HEK293 (cell line): ENCODE data around the gene CREBBP.

ENCODE experiments used
- CTCF ChIA-PET: fragments of 350-600 bp; formaldehyde crosslinking; extraction: SDS; loops from one replicate; lab custom pipeline; 2021; ENCODE audit warnings: antibody characterized with exemption; lab: Yijun Ruan, JAX
- POLR2A ChIA-PET: fragments of 300-600 bp; formaldehyde crosslinking; extraction: SDS; loops from one replicate; lab custom pipeline; 2020; ENCODE audit warnings: antibody characterized with exemption, inconsistent platforms; lab: Yijun Ruan, JAX
- H3K27ac ChIP-seq: fragments of 200-500 bp; sonication (Bioruptor generic); 2 replicates; pipeline ENCODE4 v1.5.1; 2014; ENCODE audit warnings: low read depth, low read length, control low read depth, inconsistent platforms; ENCODE audit errors: extremely low read depth
- H3K36me3 ChIP-seq, 2 experiments: fragments of 200-500 bp in 1 of 2; sonication (Bioruptor generic) in 1 of 2; 1 replicate in 1 of 2; 2 replicates in 1 of 2; pipeline ENCODE4 v1.5.1; 2014 to 2017; ENCODE audit warnings: inconsistent platforms in 2 of 2, low read length in 2 of 2; ENCODE audit not compliant: control insufficient read depth in 2 of 2, insufficient read depth in 1 of 2
- H3K4me1 ChIP-seq: fragments of 200-500 bp; sonication (Bioruptor generic); 2 replicates; pipeline ENCODE4 v1.5.1; 2014; ENCODE audit warnings: mild to moderate bottlenecking, low read length, inconsistent platforms; ENCODE audit not compliant: control insufficient read depth, insufficient read depth
- H3K4me3 ChIP-seq: 2 replicates; pipeline ENCODE4 v1.5.1; 2011; ENCODE audit warnings: low read depth, mild to moderate bottlenecking, control low read depth, low read length, moderate library complexity
- H3K9me3 ChIP-seq: fragments of 200-500 bp; sonication (Bioruptor generic); 2 replicates; pipeline ENCODE4 v1.5.1; 2014; ENCODE audit warnings: low read depth, low read length, inconsistent platforms; ENCODE audit not compliant: control insufficient read depth, insufficient read depth
- BCL6B ChIP-seq: fragments of 450-650 bp; formaldehyde crosslinking; IDR thresholded peaks from 2 replicates; pipeline ENCODE4 v1.5.1; 2017; ENCODE audit warnings: missing biosample characterization, missing genetic modification characterization
- IKZF3 ChIP-seq: fragments of 450-650 bp; IDR thresholded peaks from 2 replicates; pipeline ENCODE4 v1.5.0; 2018; ENCODE audit warnings: missing biosample characterization, mild to moderate bottlenecking, missing genetic modification characterization, moderate library complexity
- MZF1 ChIP-seq: fragments of 450-650 bp; formaldehyde crosslinking; IDR thresholded peaks from 2 replicates; pipeline ENCODE4 v1.5.1; 2017; ENCODE audit warnings: missing biosample characterization, missing genetic modification characterization, borderline replicate concordance
- PRDM10 ChIP-seq: fragments of 450-650 bp; formaldehyde crosslinking; IDR thresholded peaks from 2 replicates; pipeline ENCODE4 v1.5.1; 2016; ENCODE audit warnings: missing biosample characterization, missing genetic modification characterization
- REPIN1 ChIP-seq: fragments of 450-650 bp; formaldehyde crosslinking; IDR thresholded peaks from 2 replicates; pipeline ENCODE4 v1.5.1; 2017; ENCODE audit warnings: missing biosample characterization, missing genetic modification characterization, low read depth
- SCRT1 ChIP-seq: fragments of 450-650 bp; formaldehyde crosslinking; IDR thresholded peaks from 2 replicates; pipeline ENCODE4 v1.5.1; 2016; ENCODE audit warnings: missing biosample characterization, missing genetic modification characterization, borderline replicate concordance
- SCRT2 ChIP-seq: fragments of 450-650 bp; formaldehyde crosslinking; IDR thresholded peaks from 2 replicates; pipeline ENCODE4 v1.5.1; 2016; ENCODE audit warnings: missing biosample characterization, missing genetic modification characterization
- ZFP37 ChIP-seq: fragments of 450-650 bp; formaldehyde crosslinking; IDR thresholded peaks from 2 replicates; pipeline ENCODE4 v1.5.1; 2016; ENCODE audit warnings: missing biosample characterization, missing genetic modification characterization
- ZNF138 ChIP-seq: fragments of 450-650 bp; formaldehyde crosslinking; IDR thresholded peaks from 2 replicates; pipeline ENCODE4 v1.5.1; 2016; ENCODE audit warnings: missing biosample characterization, missing genetic modification characterization, borderline replicate concordance
- ZNF146 ChIP-seq: fragments of 450-650 bp; formaldehyde crosslinking; IDR thresholded peaks from 2 replicates; pipeline ENCODE4 v1.5.1; 2016; ENCODE audit warnings: missing biosample characterization, missing genetic modification characterization
- ZNF19 ChIP-seq: fragments of 450-650 bp; formaldehyde crosslinking; IDR thresholded peaks from 2 replicates; pipeline ENCODE4; 2016; ENCODE audit warnings: missing biosample characterization, missing genetic modification characterization, low read depth
- ZNF274 ChIP-seq, 2 experiments: fragments of 200-500 bp in 1 of 2; fragments of 450-650 bp in 1 of 2; sonication (Bioruptor generic) in 1 of 2; formaldehyde crosslinking in 1 of 2; IDR thresholded peaks; 2 replicates each; pipeline versions ENCODE4 v1.5.1 to v1.6.1; 2014 to 2016; ENCODE audit warnings: borderline replicate concordance in 1 of 2, inconsistent platforms in 1 of 2, low read length in 1 of 2, missing biosample characterization in 1 of 2, missing genetic modification characterization in 1 of 2
- ZNF324 ChIP-seq: fragments of 450-650 bp; formaldehyde crosslinking; IDR thresholded peaks from 2 replicates; pipeline ENCODE4 v1.5.1; 2016; ENCODE audit warnings: missing biosample characterization, missing genetic modification characterization
- ZNF37A ChIP-seq: fragments of 450-650 bp; IDR thresholded peaks from 2 replicates; pipeline ENCODE4 v1.5.1; 2018; ENCODE audit warnings: missing biosample characterization, missing genetic modification characterization
- ZNF501 ChIP-seq: fragments of 450-650 bp; formaldehyde crosslinking; IDR thresholded peaks from 2 replicates; pipeline ENCODE4 v1.5.1; 2016; ENCODE audit warnings: missing biosample characterization, missing genetic modification characterization
- ZNF544 ChIP-seq: fragments of 450-650 bp; formaldehyde crosslinking; IDR thresholded peaks from 2 replicates; pipeline ENCODE4 v1.5.0; 2017; ENCODE audit warnings: missing biosample characterization, missing genetic modification characterization
- ZNF558 ChIP-seq: fragments of 450-650 bp; formaldehyde crosslinking; IDR thresholded peaks from 2 replicates; pipeline ENCODE4 v1.5.1; 2016; ENCODE audit warnings: missing biosample characterization, missing genetic modification characterization
- ZNF561 ChIP-seq: fragments of 450-650 bp; IDR thresholded peaks from 2 replicates; pipeline ENCODE4 v1.5.1; 2018; ENCODE audit warnings: missing biosample characterization, missing genetic modification characterization, borderline replicate concordance
- ZNF621 ChIP-seq: fragments of 450-650 bp; formaldehyde crosslinking; IDR thresholded peaks from 2 replicates; pipeline ENCODE4 v1.5.1; 2017; ENCODE audit warnings: missing biosample characterization, missing genetic modification characterization
- ZNF639 ChIP-seq: fragments of 450-650 bp; formaldehyde crosslinking; IDR thresholded peaks from 2 replicates; pipeline ENCODE4 v1.5.1; 2016; ENCODE audit warnings: missing biosample characterization, missing genetic modification characterization
- ZNF776 ChIP-seq: fragments of 450-650 bp; formaldehyde crosslinking; IDR thresholded peaks from 2 replicates; pipeline ENCODE4 v1.5.0; 2017; ENCODE audit warnings: missing biosample characterization, missing genetic modification characterization, borderline replicate concordance
- ZNF792 ChIP-seq: fragments of 450-650 bp; formaldehyde crosslinking; IDR thresholded peaks from 2 replicates; pipeline ENCODE4 v1.5.1; 2016; ENCODE audit warnings: missing biosample characterization, missing genetic modification characterization
- ZSCAN5A ChIP-seq: fragments of 450-650 bp; formaldehyde crosslinking; IDR thresholded peaks from 2 replicates; pipeline ENCODE4 v1.5.1; 2016; ENCODE audit warnings: missing biosample characterization, missing genetic modification characterization

The CREBBP gene

GRCh38 chr16:3907586-3907985 lies 27.1 kb upstream of the CREBBP start (continued):
- TF ChIP-seq PRDM10 (tag by site-specific recombination), result no peak

- no peak overlapping the region for H3K27ac ChIP-seq
- no peaks in the 10 kb centered on the region for H3K36me3 ChIP-seq
- ChIA-PET CTCF (interaction anchor here (0.5 to 1.4 kb wide), 3 partner anchors 33 to 406 kb away, joined by 3 read pairs; no protein-coding TSS in a partner anchor), POLR2A (no interaction called here)
- H3K9me3 ChIP-seq, result no peaks in the 10 kb centered on the region
- H3K4me1 ChIP-seq, result no peaks in the 10 kb centered on the region
- peak; percentile 85 for TF ChIP-seq ZNF146 (tag by site-specific recombination)
- no peak for TF ChIP-seq ZNF501 (tag by site-specific recombination)
- H3K4me3 ChIP-seq, result no peak overlapping the region
These were observed 25.9 kb upstream of the CREBBP start for GRCh38 chr16:3906363-3906762.

- CTCF ChIA-PET, result no interaction called here
- Histone ChIP-seq H3K27ac (no peak overlapping the region), H3K4me1 (no peaks in the 10 kb centered on the region), H3K9me3 (no peaks in the 10 kb centered on the region), H3K4me3 (no peak overlapping the region)
- TF ChIP-seq SCRT2, result peak; percentile 33; the same call in 1 of the 2 replicates
- peak; percentile 58; the same call in 1 of the 2 replicates for TF ChIP-seq SCRT1 (tag by site-specific recombination)
- no peak for TF ChIP-seq ZNF558 (tag by site-specific recombination)
- TF ChIP-seq, all 188 proteins: peak for 2
- POLR2A ChIA-PET, result interaction anchor here (0.7 kb wide), 1 partner anchor 11 kb away, joined by 3 read pairs; no protein-coding TSS in a partner anchor
- H3K36me3 ChIP-seq, result no peaks in the 10 kb centered on the region
These were observed 24.4 kb upstream of the CREBBP start for GRCh38 chr16:3904875-3905274.

- no peaks in the 10 kb centered on the region for H3K9me3 ChIP-seq
- no peak overlapping the region for H3K27ac ChIP-seq
- no peaks in the 10 kb centered on the region for H3K36me3 ChIP-seq
- H3K4me3 ChIP-seq, result no peak overlapping the region
- POLR2A ChIA-PET, result no interaction called here
- CTCF ChIA-PET, result interaction anchor here (0.9 kb wide), 1 partner anchor 512 kb away, joined by 3 read pairs; no protein-coding TSS in a partner anchor
- H3K4me1 ChIP-seq, result no peaks in the 10 kb centered on the region
- TF ChIP-seq ZNF19, result no peak
- TF ChIP-seq ZNF37A (tag by site-specific recombination), result no peak
- no peak for TF ChIP-seq ZNF561 (tag by site-specific recombination)
- TF ChIP-seq ZNF324 (tag by site-specific recombination), result no peak
- TF ChIP-seq IKZF3 (tag by site-specific recombination), result no peak
- no peak for TF ChIP-seq MZF1
- no peak for TF ChIP-seq ZNF639 (tag by site-specific recombination)
- TF ChIP-seq ZNF544 (tag by site-specific recombination), result no peak
- no peak for TF ChIP-seq ZSCAN5A
- no peak for TF ChIP-seq ZNF776 (tag by site-specific recombination)
- no peak for TF ChIP-seq ZNF621 (tag by site-specific recombination)
- no peak for TF ChIP-seq ZNF274 (IDR thresholded peaks at IDR 0.05; ENCODE audit: low read length)
- TF ChIP-seq ZNF274 (tag by site-specific recombination; IDR thresholded peaks at IDR 0.05; ENCODE audit: borderline replicate concordance), result no peak
- no peak for TF ChIP-seq BCL6B (tag by site-specific recombination)
- TF ChIP-seq REPIN1 (tag by site-specific recombination), result no peak
- TF ChIP-seq ZFP37 (tag by site-specific recombination), result no peak
- TF ChIP-seq ZNF792 (tag by site-specific recombination), result no peak
- TF ChIP-seq ZNF138 (tag by site-specific recombination), result no peak
These were observed 9.6 kb upstream of the CREBBP start for GRCh38 chr16:3890091-3890490.
